H1 (cell line): ENCODE measurements around the gene ZMYM4. TPM values are rescaled to one million over a fixed set of nuclear protein-coding genes. Genes with fewer than 3 reads are reported as not detected.
A peak's percentile ranks its signal among the peaks of the same experiment; 100 is the strongest.

ENCODE experiments used
- ASH2L ChIP-seq: fragments of 200-600, 300-600 bp; sonication (generic); IDR thresholded peaks from one replicate; pipeline ENCODE4 v1.7.1; 2017; ENCODE audit warnings: low read length
- BCL11A ChIP-seq, 2 experiments: IDR thresholded peaks; one replicate each; pipeline ENCODE4 v1.6.1; 2011; ENCODE audit warnings: low read depth in 2 of 2, low read length in 2 of 2, mild to moderate bottlenecking in 2 of 2
- CHD1 ChIP-seq: IDR thresholded peaks from 2 replicates; pipeline ENCODE4 v1.6.1; 2012; ENCODE audit warnings: low read depth, low read length, improper control_type of control experiment
- CREB1 ChIP-seq: IDR thresholded peaks from 2 replicates; pipeline ENCODE4 v1.6.1; 2012; ENCODE audit warnings: inconsistent platforms
- CTBP2 ChIP-seq: IDR thresholded peaks from 2 replicates; pipeline ENCODE4 v1.7.0; 2011; ENCODE audit warnings: borderline replicate concordance, mild to moderate bottlenecking, moderate library complexity, mixed read lengths, low read length; ENCODE audit not compliant: insufficient read depth, insufficient read length
- EZH2 ChIP-seq: fragments of 200-600 bp; sonication (generic); IDR thresholded peaks from 2 replicates; pipeline ENCODE4 v1.7.1; 2012; ENCODE audit warnings: low read depth, mild to moderate bottlenecking, moderate library complexity, low read length, inconsistent platforms; ENCODE audit not compliant: severe bottlenecking
- GABPA ChIP-seq: IDR thresholded peaks from 2 replicates; pipeline ENCODE4 v1.6.1; 2011; ENCODE audit warnings: mild to moderate bottlenecking, low read length, moderate library complexity, borderline replicate concordance; ENCODE audit not compliant: insufficient read depth
- HDAC6 ChIP-seq: IDR thresholded peaks from one replicate; pipeline ENCODE4 v1.7.1; 2012; ENCODE audit warnings: low read depth, mild to moderate bottlenecking, inconsistent platforms, low read length, moderate library complexity
- JUND ChIP-seq: IDR thresholded peaks from 2 replicates; pipeline ENCODE4 v1.6.1; 2011; ENCODE audit warnings: mild to moderate bottlenecking, improper control_type of control experiment, low read length
- KDM1A ChIP-seq: fragments of 200-600, 300-600 bp; sonication (generic); IDR thresholded peaks from 2 replicates; pipeline ENCODE4 v1.7.1; 2016; ENCODE audit warnings: mild to moderate bottlenecking, low read length, borderline replicate concordance
- NRF1 ChIP-seq: IDR thresholded peaks from 2 replicates; pipeline ENCODE4 v1.6.1; 2011; ENCODE audit warnings: mild to moderate bottlenecking, low read depth, low read length, improper control_type of control experiment
- PHF8 ChIP-seq: fragments of 200-600 bp; sonication (generic); conservative IDR thresholded peaks from 2 replicates; pipeline ENCODE4 v1.7.1; 2012; ENCODE audit warnings: low read depth, mild to moderate bottlenecking, inconsistent platforms, low read length, moderate library complexity
- RXRA ChIP-seq: IDR thresholded peaks from 2 replicates; pipeline ENCODE4 v1.6.1; 2011; ENCODE audit warnings: low read depth, mild to moderate bottlenecking, low read length, moderate library complexity; ENCODE audit not compliant: insufficient read depth
- SIRT6 ChIP-seq: IDR thresholded peaks from one replicate; pipeline ENCODE4 v1.7.1; 2012; ENCODE audit warnings: low read length, inconsistent platforms
- SIX5 ChIP-seq: IDR thresholded peaks from 2 replicates; pipeline ENCODE4 v1.6.1; 2011; ENCODE audit warnings: mild to moderate bottlenecking, low read depth, low read length
- SP1 ChIP-seq: IDR thresholded peaks from 2 replicates; pipeline ENCODE4 v1.6.1; 2011; ENCODE audit warnings: low read depth, low read length
- SP2 ChIP-seq: IDR thresholded peaks from 2 replicates; pipeline ENCODE4 v1.6.1; 2012; ENCODE audit warnings: mild to moderate bottlenecking, low read length, inconsistent platforms
- SP4 ChIP-seq: IDR thresholded peaks from 2 replicates; pipeline ENCODE4 v1.6.1; 2012; ENCODE audit warnings: low read length, inconsistent platforms
- SUZ12 ChIP-seq: fragments of 200-600 bp; sonication (generic); IDR thresholded peaks from 2 replicates; pipeline ENCODE4 v1.6.1; 2012; ENCODE audit warnings: mild to moderate bottlenecking, inconsistent platforms, low read length, moderate library complexity, mixed read lengths
- TBP ChIP-seq: IDR thresholded peaks from 2 replicates; pipeline ENCODE4 v1.6.1; 2011; ENCODE audit warnings: low read depth, low read length, improper control_type of control experiment
- polyA plus RNA-seq, 7 experiments: library from polyadenylated mRNA; depleted of rRNA in 3 of 7; stranded (reverse) in 5 of 7; unstranded in 2 of 7; fragments of >200 nt in 5 of 7; fragments of 200-250 nt in 2 of 7; gene quantifications; 1 replicate in 5 of 7; 2 replicates in 1 of 7; 4 replicates in 1 of 7; pipeline versions ENCODE4 v1.2.1 to v1.2.3, GENCODE V29; 2011 to 2013; ENCODE audit warnings: missing spikeins in 2 of 7, mixed read lengths in 2 of 7
- total RNA-seq: library from RNA; stranded (reverse); fragmentation: NEBNext Ultra II Directional; extraction: Animal tissue kit (Norgen Biotek cat#: 25700); gene quantifications from 2 replicates; pipeline ENCODE4 v1.2.1, GENCODE V29; 2021
- TF ChIP-seq, protein P1 (sequence below), 3 experiments: IDR thresholded peaks; 1 replicate in 2 of 3; 2 replicates in 1 of 3; pipeline versions ENCODE4 v1.5.1 to v1.6.1; 2011; ENCODE audit warnings: low read length in 3 of 3, mild to moderate bottlenecking in 3 of 3, inconsistent platforms in 2 of 3, low read depth in 1 of 3, moderate library complexity in 1 of 3; ENCODE audit not compliant: insufficient read depth in 1 of 3; ENCODE audit errors: control extremely low read depth in 1 of 3
- TF ChIP-seq, protein P2 (sequence below): IDR thresholded peaks from 2 replicates; pipeline ENCODE4 v1.6.1; 2012; ENCODE audit warnings: inconsistent platforms

ZMYM4 gene
- total and polyA plus RNA-seq, 2 of the 8 experiments (the other 6 are each of a cell fraction or from before 2014, with no cell fraction given) = 16.7 to 81.3 TPM

DNA sequence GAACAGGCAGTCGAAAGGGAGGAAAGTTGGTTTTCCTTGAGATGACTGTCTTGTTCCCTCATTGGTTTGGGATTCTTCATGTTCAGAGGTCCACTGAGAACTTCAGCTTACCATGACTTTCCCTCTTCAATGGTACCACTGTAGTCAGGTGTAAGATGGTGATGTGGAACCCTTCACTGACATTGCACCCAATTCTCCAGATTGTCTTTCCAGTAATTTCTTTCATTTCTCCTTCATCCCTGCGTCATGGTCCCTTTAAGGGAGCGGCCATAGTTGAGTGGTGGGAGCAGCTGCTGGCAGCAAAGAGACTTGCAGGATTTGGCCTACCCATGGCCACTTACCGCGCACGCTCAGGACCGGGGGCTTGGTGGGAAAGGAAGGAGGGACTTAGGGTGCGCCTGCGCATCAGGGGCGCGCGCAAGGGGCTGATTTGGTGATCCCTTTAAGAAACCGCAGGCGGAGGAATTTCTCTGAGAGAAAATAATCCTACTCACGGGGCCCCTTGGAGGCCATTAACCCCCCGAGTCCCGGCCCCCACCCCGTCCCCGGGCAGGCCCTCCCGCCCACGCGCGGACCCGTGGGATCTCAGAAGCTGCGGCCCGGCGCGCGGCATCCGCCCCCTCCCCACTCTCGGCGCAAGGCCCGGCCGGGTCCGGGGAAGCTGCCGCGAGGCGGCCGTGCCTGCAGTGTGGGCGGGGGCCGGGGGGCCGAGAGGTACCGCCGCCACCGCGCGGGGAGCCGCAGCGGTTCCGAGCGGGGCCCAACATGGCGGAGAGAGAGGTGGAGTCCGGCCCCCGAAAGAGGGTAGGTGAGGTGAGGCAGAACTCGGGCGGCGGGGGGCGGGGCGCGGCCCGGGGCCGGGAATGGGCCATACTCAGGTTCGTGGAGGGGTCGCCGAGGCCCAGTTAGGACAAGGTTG, at the start of gene ZMYM4 (continued):
- TF ChIP-seq RXRA (no peak), NRF1 (peak; percentile 98), EZH2 (no peak), SIRT6 (no peak), ASH2L (peak; percentile 89), KDM1A (0 out of 2 replicates have a peak, but pooled peaks have one; percentile 10), PHF8 (peak; percentile 88), JUND (no peak), SP1 (peak; percentile 58), SP2 (no peak), SUZ12 (no peak), BCL11A (IDR thresholded peaks at IDR 0.05; ENCODE audit: low read depth in 2 of 2, low read length in 2 of 2) (no peak), SIX5 (no peak), CTBP2 (no peak), CREB1 (peak; percentile 44; the same call in 1 of the 2 replicates), CHD1 (no peak), HDAC6 (no peak), SP4 (no peak), TBP (peak; percentile 42), GABPA (no peak)
- TF ChIP-seq, protein P1, sequence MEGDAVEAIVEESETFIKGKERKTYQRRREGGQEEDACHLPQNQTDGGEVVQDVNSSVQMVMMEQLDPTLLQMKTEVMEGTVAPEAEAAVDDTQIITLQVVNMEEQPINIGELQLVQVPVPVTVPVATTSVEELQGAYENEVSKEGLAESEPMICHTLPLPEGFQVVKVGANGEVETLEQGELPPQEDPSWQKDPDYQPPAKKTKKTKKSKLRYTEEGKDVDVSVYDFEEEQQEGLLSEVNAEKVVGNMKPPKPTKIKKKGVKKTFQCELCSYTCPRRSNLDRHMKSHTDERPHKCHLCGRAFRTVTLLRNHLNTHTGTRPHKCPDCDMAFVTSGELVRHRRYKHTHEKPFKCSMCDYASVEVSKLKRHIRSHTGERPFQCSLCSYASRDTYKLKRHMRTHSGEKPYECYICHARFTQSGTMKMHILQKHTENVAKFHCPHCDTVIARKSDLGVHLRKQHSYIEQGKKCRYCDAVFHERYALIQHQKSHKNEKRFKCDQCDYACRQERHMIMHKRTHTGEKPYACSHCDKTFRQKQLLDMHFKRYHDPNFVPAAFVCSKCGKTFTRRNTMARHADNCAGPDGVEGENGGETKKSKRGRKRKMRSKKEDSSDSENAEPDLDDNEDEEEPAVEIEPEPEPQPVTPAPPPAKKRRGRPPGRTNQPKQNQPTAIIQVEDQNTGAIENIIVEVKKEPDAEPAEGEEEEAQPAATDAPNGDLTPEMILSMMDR (IDR thresholded peaks at IDR 0.05; ENCODE audit: control extremely low read depth in 1 of 3, insufficient read depth in 1 of 3, low read depth in 1 of 3, low read length in 3 of 3) = no peak
- TF ChIP-seq, protein P2, sequence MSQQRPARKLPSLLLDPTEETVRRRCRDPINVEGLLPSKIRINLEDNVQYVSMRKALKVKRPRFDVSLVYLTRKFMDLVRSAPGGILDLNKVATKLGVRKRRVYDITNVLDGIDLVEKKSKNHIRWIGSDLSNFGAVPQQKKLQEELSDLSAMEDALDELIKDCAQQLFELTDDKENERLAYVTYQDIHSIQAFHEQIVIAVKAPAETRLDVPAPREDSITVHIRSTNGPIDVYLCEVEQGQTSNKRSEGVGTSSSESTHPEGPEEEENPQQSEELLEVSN = peak; percentile 80; the same call in 1 of the 2 replicates
